CD4-positive, alpha-beta T cell (primary cell): ENCODE data around the gene PPM1A. TPM values are rescaled to one million over a fixed set of nuclear protein-coding genes. Genes with fewer than 3 reads are reported as not detected.

Experiments used
- ATAC-seq: fragments of 200-7000 bp; cut with Tn5 transposase; one replicate; pipeline ENCODE4 v1.10.0; 2022; ENCODE audit warnings: mild to moderate bottlenecking; ENCODE audit not compliant: poor library complexity
- CTCF ChIA-PET: fragments of 350-600 bp; sonication (Branson Sonifier 250); formaldehyde crosslinking; loops from one replicate; lab custom pipeline; 2021; ENCODE audit warnings: antibody characterized with exemption, inconsistent platforms; lab: Charles Lee
- POLR2A ChIA-PET: fragments of 350-600 bp; sonication (Branson Sonifier 250); formaldehyde crosslinking; loops from one replicate; lab custom pipeline; 2021; ENCODE audit warnings: antibody characterized with exemption, inconsistent platforms; lab: Charles Lee
- DNase-seq, 14 experiments: peaks; one replicate each; pipeline ENCODE4 v3.0.0-alpha.2; 2013 to 2020; ENCODE audit warnings: mixed read lengths in 2 of 14
- H3K27ac ChIP-seq, 2 donors: one replicate each; pipeline versions ENCODE4 v1.5.1 to v1.7.0; 2013; ENCODE audit warnings: low read length in 2 of 2, low read depth in 1 of 2, mild to moderate bottlenecking in 1 of 2
- H3K27me3 ChIP-seq, 2 experiments: 1 replicate in 1 of 2; 2 replicates in 1 of 2; pipeline versions ENCODE4 v1.6.1 to v1.7.0; 2013; ENCODE audit warnings: low read length in 2 of 2, control low read depth in 1 of 2, mild to moderate bottlenecking in 1 of 2, moderate library complexity in 1 of 2; ENCODE audit not compliant: insufficient read depth in 2 of 2, control insufficient read depth in 1 of 2
- H3K36me3 ChIP-seq: one replicate; pipeline ENCODE4 v1.6.1; 2013; ENCODE audit warnings: low read length, control low read depth; ENCODE audit not compliant: insufficient read depth
- H3K4me1 ChIP-seq: one replicate; pipeline ENCODE4 v1.6.1; 2013; ENCODE audit warnings: low read length, control low read depth; ENCODE audit not compliant: insufficient read depth
- H3K4me3 ChIP-seq: one replicate; pipeline ENCODE4 v1.5.1; 2013; ENCODE audit warnings: mild to moderate bottlenecking, low read length, moderate library complexity
- H3K9me3 ChIP-seq, 2 experiments: 1 replicate in 1 of 2; 2 replicates in 1 of 2; pipeline versions ENCODE4 v1.6.1 to v1.7.0; 2013; ENCODE audit warnings: low read length in 2 of 2, mild to moderate bottlenecking in 2 of 2, control low read depth in 1 of 2, moderate library complexity in 1 of 2; ENCODE audit not compliant: control insufficient read depth in 1 of 2, insufficient read depth in 1 of 2
- H3K27ac Mint-ChIP-seq: one replicate; pipeline ENCODE4 v1.8.0; 2020; ENCODE audit warnings: mixed read lengths
- H3K27me3 Mint-ChIP-seq: one replicate; pipeline ENCODE4 v1.8.0; 2021; ENCODE audit warnings: mixed read lengths
- H3K36me3 Mint-ChIP-seq: one replicate; pipeline ENCODE4 v1.8.0; 2021; ENCODE audit warnings: low read depth, mixed read lengths
- H3K4me1 Mint-ChIP-seq: one replicate; pipeline ENCODE4 v1.8.0; 2021; ENCODE audit warnings: low read depth, mixed read lengths
- H3K4me3 Mint-ChIP-seq: one replicate; pipeline ENCODE4 v1.8.0; 2020; ENCODE audit warnings: mild to moderate bottlenecking, mixed read lengths
- H3K9me3 Mint-ChIP-seq: one replicate; pipeline ENCODE4 v1.8.0; 2020; ENCODE audit warnings: mixed read lengths
- intact Hi-C, 2 experiments: fragments of 100-400 bp; cut with DNase I in 1 of 2; cut with micrococcal nuclease in 1 of 2; formaldehyde crosslinking; loops; one replicate each; pipeline versions ENCODE4 v1.15.1 to v1.9.0; 2023 to 2025; cut with DNase I, micrococcal nuclease
- total RNA-seq, 174 experiments: library from RNA in 2 of 174; stranded (reverse) in 2 of 174; gene quantifications; one replicate each; pipeline ENCODE4 v1.2.3 and lab custom pipeline; 2021 to 2026
- TF ChIP-seq, protein P1 (sequence below): fragments of 200-600 bp; IDR thresholded peaks from one replicate; pipeline ENCODE4 v1.8.0; 2022; ENCODE audit warnings: antibody characterized with exemption, mild to moderate bottlenecking

The PPM1A gene
- total RNA-seq, 2 experiments from 2014 or later: 96.9 to 97.2 TPM

DNA sequence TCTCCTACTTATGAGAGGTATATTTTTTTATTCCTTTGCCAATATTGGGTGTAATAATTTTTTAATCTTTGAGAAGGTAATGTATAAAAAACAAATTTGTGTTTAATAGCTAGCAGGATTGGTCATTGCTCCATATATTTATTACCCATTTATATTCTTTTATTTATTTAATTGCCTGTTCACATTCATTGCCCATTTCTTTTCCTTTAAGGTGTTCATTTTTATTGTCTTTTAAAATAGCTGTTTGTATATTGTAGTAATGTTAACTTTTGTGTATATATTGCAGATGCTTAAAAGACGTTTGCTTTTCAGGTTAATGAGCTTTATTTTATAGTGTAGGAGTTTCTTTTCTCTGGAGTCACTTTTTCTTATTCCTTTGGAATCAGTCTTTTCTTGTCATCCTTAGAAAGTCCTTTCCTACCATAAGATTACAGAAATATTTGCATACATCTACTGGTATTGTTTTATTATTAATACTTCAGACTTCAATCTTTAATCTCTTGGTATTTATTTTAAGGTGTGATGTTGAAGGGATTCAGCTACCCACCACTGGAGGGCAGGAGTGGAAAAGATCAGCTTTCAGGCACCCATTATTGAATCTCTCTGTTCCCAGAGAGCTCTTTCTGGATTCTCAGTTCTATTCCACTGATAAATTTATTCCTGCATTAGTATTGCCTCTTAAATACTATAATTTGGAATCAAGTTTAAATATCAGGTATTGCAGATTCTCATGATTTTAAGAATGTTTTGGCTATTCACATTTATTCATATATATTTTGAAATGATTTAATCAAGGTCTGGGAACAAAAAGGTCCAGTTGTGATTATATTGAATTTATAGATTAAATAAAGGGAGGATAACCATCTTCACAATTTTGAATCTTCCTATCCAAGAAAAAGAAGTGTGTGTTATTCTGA, 17.3 kb downstream of the PPM1A start:
- no peaks in the 10 kb centered on the region for H3K27me3 ChIP-seq
- H3K4me3 ChIP-seq: no peak overlapping the region
- Mint-ChIP-seq H3K4me3 (no peak overlapping the region), H3K4me1 (peaks cover 50% of the 10 kb centered on the region), H3K9me3 (peaks cover 4% of the 10 kb centered on the region), H3K36me3 (peaks cover 40% of the 10 kb centered on the region), H3K27me3 (no peaks in the 10 kb centered on the region), H3K27ac (no peak overlapping the region)
- ATAC-seq: peak; percentile 58
- H3K4me1 ChIP-seq: peaks cover 2% of the 10 kb centered on the region
- no peak overlapping the region for H3K27ac ChIP-seq
- no peaks in the 10 kb centered on the region for H3K36me3 ChIP-seq
- intact Hi-C loops: loop anchor here in 1 of 2 experiments (2.0 to 5.0 kb wide), 2 partner anchors 17 to 66 kb away; partner anchors contain the start of gene PPM1A
- CTCF ChIA-PET: interaction anchor here (0.6 to 2.0 kb wide), 8 partner anchors 10 to 70 kb away, joined by 3 to 14 read pairs (median 6); partner anchors contain the start of gene PPM1A
- peak in 8 of 14 experiments; percentile 1 to 55 (median 20) for DNase-seq
- TF ChIP-seq, protein P1, sequence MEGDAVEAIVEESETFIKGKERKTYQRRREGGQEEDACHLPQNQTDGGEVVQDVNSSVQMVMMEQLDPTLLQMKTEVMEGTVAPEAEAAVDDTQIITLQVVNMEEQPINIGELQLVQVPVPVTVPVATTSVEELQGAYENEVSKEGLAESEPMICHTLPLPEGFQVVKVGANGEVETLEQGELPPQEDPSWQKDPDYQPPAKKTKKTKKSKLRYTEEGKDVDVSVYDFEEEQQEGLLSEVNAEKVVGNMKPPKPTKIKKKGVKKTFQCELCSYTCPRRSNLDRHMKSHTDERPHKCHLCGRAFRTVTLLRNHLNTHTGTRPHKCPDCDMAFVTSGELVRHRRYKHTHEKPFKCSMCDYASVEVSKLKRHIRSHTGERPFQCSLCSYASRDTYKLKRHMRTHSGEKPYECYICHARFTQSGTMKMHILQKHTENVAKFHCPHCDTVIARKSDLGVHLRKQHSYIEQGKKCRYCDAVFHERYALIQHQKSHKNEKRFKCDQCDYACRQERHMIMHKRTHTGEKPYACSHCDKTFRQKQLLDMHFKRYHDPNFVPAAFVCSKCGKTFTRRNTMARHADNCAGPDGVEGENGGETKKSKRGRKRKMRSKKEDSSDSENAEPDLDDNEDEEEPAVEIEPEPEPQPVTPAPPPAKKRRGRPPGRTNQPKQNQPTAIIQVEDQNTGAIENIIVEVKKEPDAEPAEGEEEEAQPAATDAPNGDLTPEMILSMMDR: peak; percentile 73
- POLR2A ChIA-PET: interaction anchor here (0.9 to 1.4 kb wide), 3 partner anchors 10 to 66 kb away, joined by 3 to 16 read pairs (median 6); partner anchors contain the start of gene PPM1A
- H3K9me3 ChIP-seq: peaks cover 4 to 11% of the 10 kb centered on the region in 2 experiments

DNA sequence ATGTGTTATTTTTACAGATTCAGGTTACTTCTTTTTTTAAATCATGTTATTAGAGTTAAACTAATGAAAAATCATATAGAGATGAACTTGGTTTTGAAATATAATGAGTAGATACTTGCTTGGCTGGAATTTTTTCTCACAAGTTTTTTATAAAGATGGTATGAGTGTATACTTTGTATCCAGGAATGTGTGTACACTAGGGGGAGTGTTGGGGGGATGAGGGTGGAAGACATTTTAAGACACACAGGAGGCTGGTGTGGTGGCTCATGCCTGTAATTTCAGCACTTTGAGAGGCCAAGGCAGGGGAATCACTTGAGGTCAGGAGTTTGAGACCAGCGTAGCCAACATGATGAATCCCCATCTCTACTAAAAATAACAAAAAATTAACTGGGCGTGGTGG, 23.2 kb downstream of the PPM1A start:
- no peaks in the 10 kb centered on the region for H3K27me3 Mint-ChIP-seq
- no peaks in the 10 kb centered on the region for H3K9me3 ChIP-seq
- DNase-seq (no peak), ATAC-seq (no peak)
- H3K27me3 ChIP-seq: no peaks in the 10 kb centered on the region
- H3K4me1 ChIP-seq: peaks cover 13% of the 10 kb centered on the region
- H3K4me1 Mint-ChIP-seq: peaks cover 78% of the 10 kb centered on the region
- no peaks in the 10 kb centered on the region for H3K36me3 ChIP-seq
- H3K4me3 Mint-ChIP-seq: no peak overlapping the region
- no peaks in the 10 kb centered on the region for H3K9me3 Mint-ChIP-seq
- TF ChIP-seq, protein P1: no peak
- peaks cover 25% of the 10 kb centered on the region for H3K36me3 Mint-ChIP-seq
- CTCF ChIA-PET: interaction anchor here (0.9 kb wide), 1 partner anchor 89 kb away, joined by 3 read pairs; no protein-coding TSS in a partner anchor
- H3K27ac ChIP-seq: no peak overlapping the region
- no peak overlapping the region for H3K27ac Mint-ChIP-seq
- no peak overlapping the region for H3K4me3 ChIP-seq
- intact Hi-C loops: no loop called here
- POLR2A ChIA-PET: interaction anchor here (3.8 kb wide), 1 partner anchor 24 kb away, joined by 14 read pairs; the partner anchor contains the start of gene PPM1A

DNA sequence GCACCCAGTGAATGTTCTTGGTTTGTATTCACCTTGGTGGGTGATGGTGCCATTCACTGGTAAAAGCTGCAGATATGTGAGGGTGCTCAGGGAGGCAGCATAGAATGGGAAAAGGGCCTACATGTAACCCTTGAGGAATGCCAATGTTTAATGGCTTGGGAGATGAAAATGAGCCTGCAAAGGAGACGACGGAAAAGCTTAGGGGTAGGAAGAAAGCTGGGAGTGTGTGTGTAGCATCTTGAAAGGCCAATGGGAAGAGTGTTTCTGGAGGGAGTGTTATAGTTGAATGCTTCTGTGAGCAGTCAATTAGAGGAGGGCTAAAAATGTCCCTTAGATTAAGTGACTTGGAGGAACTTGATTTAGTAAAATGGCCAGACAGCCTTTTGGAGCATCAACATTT, 24.9 kb downstream of the PPM1A start:
- peaks cover 86% of the 10 kb centered on the region for H3K4me1 Mint-ChIP-seq
- peaks cover 29% of the 10 kb centered on the region for H3K36me3 Mint-ChIP-seq
- Histone ChIP-seq H3K4me1 (peaks cover 13% of the 10 kb centered on the region), H3K4me3 (no peak overlapping the region), H3K27me3 (no peaks in the 10 kb centered on the region), H3K9me3 (no peaks in the 10 kb centered on the region), H3K36me3 (no peaks in the 10 kb centered on the region), H3K27ac (no peak overlapping the region)
- no peaks in the 10 kb centered on the region for H3K27me3 Mint-ChIP-seq
- POLR2A ChIA-PET: interaction anchor here (3.8 kb wide), 1 partner anchor 26 kb away, joined by 14 read pairs; the partner anchor contains the start of gene PPM1A
- ATAC-seq (no peak), DNase-seq (no peak)
- TF ChIP-seq, protein P1: no peak
- CTCF ChIA-PET: no interaction called here
- no peaks in the 10 kb centered on the region for H3K9me3 Mint-ChIP-seq
- H3K27ac Mint-ChIP-seq: no peak overlapping the region
- no peak overlapping the region for H3K4me3 Mint-ChIP-seq
- intact Hi-C loops: no loop called here
